SU-DHL-6 (cell line): ENCODE data around the gene AKAP8.

ENCODE experiments used
- CTCF ChIP-seq: fragments of 200-600 bp; sonication (generic); IDR thresholded peaks from one replicate; pipeline ENCODE4 v1.5.1; 2017; ENCODE audit warnings: antibody characterized with exemption, mild to moderate bottlenecking, low read length, moderate library complexity; ENCODE audit not compliant: insufficient read depth, poor library complexity, severe bottlenecking
- EZH2phosphoT487 ChIP-seq: fragments of 200-600 bp; sonication (generic), shearing (Covaris generic); conservative IDR thresholded peaks from 2 replicates; pipeline ENCODE4 v1.6.1; 2018; ENCODE audit warnings: mild to moderate bottlenecking, antibody characterized with exemption, low read length, moderate library complexity, mixed read lengths

- TF ChIP-seq EZH2phosphoT487 = no peak
- TF ChIP-seq CTCF = no peak
Measured at GRCh38 chr19:15318241-15318691, 61.3 kb downstream of the AKAP8 start.
